Activated CD4-positive, alpha-beta T cell treated with anti-CD3 and anti-CD28 coated beads, Interleukin-2, amount 10 ng/mL, durations not matched to agents 7 days and 5 days (primary cell): Measurements from ENCODE around the gene C3orf49. TPM values are rescaled to one million over a fixed set of nuclear protein-coding genes. Genes with fewer than 3 reads are reported as not detected.

Experiments
- CTCF ChIA-PET: fragments of 350-600 bp; sonication (Branson Sonifier 250); formaldehyde crosslinking; loops from one replicate; lab custom pipeline; 2021; ENCODE audit warnings: antibody characterized with exemption; lab: Charles Lee
- POLR2A ChIA-PET: fragments of 350-600 bp; sonication (Branson Sonifier 250); formaldehyde crosslinking; loops from one replicate; lab custom pipeline; 2021; ENCODE audit warnings: antibody characterized with exemption; lab: Charles Lee
- DNase-seq: peaks from one replicate; pipeline ENCODE4 v3.0.0-alpha.2; 2020
- H3K27ac Mint-ChIP-seq: one replicate; pipeline ENCODE4 v1.8.0; 2021; ENCODE audit warnings: mild to moderate bottlenecking, moderate library complexity, mixed read lengths
- H3K27me3 Mint-ChIP-seq: one replicate; pipeline ENCODE4 v1.8.0; 2021; ENCODE audit warnings: mixed read lengths
- H3K36me3 Mint-ChIP-seq: one replicate; pipeline ENCODE4 v1.8.0; 2021; ENCODE audit warnings: low read depth, mixed read lengths
- H3K4me1 Mint-ChIP-seq: one replicate; pipeline ENCODE4 v1.8.0; 2021; ENCODE audit warnings: mixed read lengths
- H3K4me3 Mint-ChIP-seq: one replicate; pipeline ENCODE4 v1.8.0; 2021; ENCODE audit warnings: mild to moderate bottlenecking, moderate library complexity, mixed read lengths
- H3K9me3 Mint-ChIP-seq: one replicate; pipeline ENCODE4 v1.8.0; 2021; ENCODE audit warnings: mixed read lengths
- total RNA-seq, 2 experiments: library from RNA; stranded (reverse); gene quantifications; one replicate each; pipeline ENCODE4 v1.2.3, GENCODE V29; 2021

The C3orf49 gene
- total RNA-seq, 2 experiments from 2014 or later = not detected

- Mint-ChIP-seq H3K27ac (no peak overlapping the region), H3K36me3 (peaks cover 5% of the 10 kb centered on the region), H3K27me3 (no peaks in the 10 kb centered on the region), H3K4me3 (no peak overlapping the region), H3K9me3 (no peaks in the 10 kb centered on the region), H3K4me1 (peaks cover 58% of the 10 kb centered on the region)
- ChIA-PET CTCF (no interaction called here), POLR2A (no interaction called here)
- DNase-seq = no peak
These were observed 56.4 kb downstream of the C3orf49 start for GRCh38 chr3:63875510-63875909.

GRCh38 chr3:63876260-63876659 is 57.2 kb downstream of the C3orf49 start:
- Mint-ChIP-seq H3K4me1 (peaks cover 58% of the 10 kb centered on the region), H3K27me3 (no peaks in the 10 kb centered on the region), H3K4me3 (no peak overlapping the region), H3K9me3 (no peaks in the 10 kb centered on the region), H3K36me3 (peaks cover 2% of the 10 kb centered on the region), H3K27ac (no peak overlapping the region)
- DNase-seq = no peak
- CTCF ChIA-PET = interaction anchor here (0.7 kb wide), 1 partner anchor 102 kb away, joined by 3 read pairs; no protein-coding TSS in a partner anchor
- POLR2A ChIA-PET = no interaction called here

- H3K27me3 Mint-ChIP-seq = no peaks in the 10 kb centered on the region
- H3K27ac Mint-ChIP-seq = no peak overlapping the region
- no peak overlapping the region for H3K4me3 Mint-ChIP-seq
- no peak for DNase-seq
- ChIA-PET POLR2A (no interaction called here), CTCF (interaction anchor here (1.8 kb wide), 1 partner anchor 9 kb away, joined by 6 read pairs; no protein-coding TSS in a partner anchor)
- peaks cover 53% of the 10 kb centered on the region for H3K4me1 Mint-ChIP-seq
- H3K36me3 Mint-ChIP-seq = peaks cover 2% of the 10 kb centered on the region
- no peaks in the 10 kb centered on the region for H3K9me3 Mint-ChIP-seq
These were observed 58.8 kb downstream of the C3orf49 start for GRCh38 chr3:63877737-63878393.

GRCh38 chr3:63878394-63879060 is 59.4 kb downstream of the C3orf49 start:
- Mint-ChIP-seq H3K27me3 (no peaks in the 10 kb centered on the region), H3K36me3 (peaks cover 2% of the 10 kb centered on the region), H3K4me3 (no peak overlapping the region), H3K9me3 (no peaks in the 10 kb centered on the region), H3K27ac (no peak overlapping the region), H3K4me1 (peaks cover 53% of the 10 kb centered on the region)
- no peak for DNase-seq
- POLR2A ChIA-PET = no interaction called here
- CTCF ChIA-PET = interaction anchor here (1.8 kb wide), 1 partner anchor 10 kb away, joined by 6 read pairs; no protein-coding TSS in a partner anchor

GRCh38 chr3:63880653-63881052 is 61.6 kb downstream of the C3orf49 start:
- POLR2A ChIA-PET = no interaction called here
- H3K27ac Mint-ChIP-seq = no peak overlapping the region
- peaks cover 5% of the 10 kb centered on the region for H3K36me3 Mint-ChIP-seq
- H3K4me1 Mint-ChIP-seq = peaks cover 41% of the 10 kb centered on the region
- no peak overlapping the region for H3K4me3 Mint-ChIP-seq
- CTCF ChIA-PET = no interaction called here
- DNase-seq = no peak
- H3K9me3 Mint-ChIP-seq = no peaks in the 10 kb centered on the region
- H3K27me3 Mint-ChIP-seq = no peaks in the 10 kb centered on the region

GRCh38 chr3:63886858-63887257 is 67.8 kb downstream of the C3orf49 start:
- peaks cover 12% of the 10 kb centered on the region for H3K36me3 Mint-ChIP-seq
- ChIA-PET POLR2A (no interaction called here), CTCF (no interaction called here)
- H3K9me3 Mint-ChIP-seq = no peaks in the 10 kb centered on the region
- no peaks in the 10 kb centered on the region for H3K27me3 Mint-ChIP-seq
- peaks cover 15% of the 10 kb centered on the region for H3K4me1 Mint-ChIP-seq
- H3K27ac Mint-ChIP-seq = no peak overlapping the region
- no peak overlapping the region for H3K4me3 Mint-ChIP-seq
- DNase-seq = no peak

- Mint-ChIP-seq H3K36me3 (peaks cover 23% of the 10 kb centered on the region), H3K9me3 (no peaks in the 10 kb centered on the region), H3K27ac (no peak overlapping the region), H3K4me3 (no peak overlapping the region), H3K27me3 (no peaks in the 10 kb centered on the region), H3K4me1 (peaks cover 24% of the 10 kb centered on the region)
- CTCF ChIA-PET = no interaction called here
- DNase-seq = no peak
- POLR2A ChIA-PET = no interaction called here
These were observed 72.4 kb downstream of the C3orf49 start for GRCh38 chr3:63891518-63891917.

- no peaks in the 10 kb centered on the region for H3K27me3 Mint-ChIP-seq
- no peak overlapping the region for H3K27ac Mint-ChIP-seq
- DNase-seq = no peak
- POLR2A ChIA-PET = no interaction called here
- H3K36me3 Mint-ChIP-seq = peaks cover 23% of the 10 kb centered on the region
- H3K4me3 Mint-ChIP-seq = no peak overlapping the region
- peaks cover 22% of the 10 kb centered on the region for H3K4me1 Mint-ChIP-seq
- no peaks in the 10 kb centered on the region for H3K9me3 Mint-ChIP-seq
- CTCF ChIA-PET = interaction anchor here (0.6 kb wide), 1 partner anchor 60 kb away, joined by 4 read pairs; no protein-coding TSS in a partner anchor
These were observed 73.8 kb downstream of the C3orf49 start for GRCh38 chr3:63892773-63893352.

- ChIA-PET POLR2A (no interaction called here), CTCF (interaction anchor here (0.6 to 1.5 kb wide), 3 partner anchors 23 to 1571 kb away, joined by 3 to 5 read pairs (median 4); no protein-coding TSS in a partner anchor)
- Mint-ChIP-seq H3K27ac (no peak overlapping the region), H3K36me3 (peaks cover 41% of the 10 kb centered on the region), H3K4me1 (peaks cover 32% of the 10 kb centered on the region), H3K4me3 (no peak overlapping the region), H3K27me3 (no peaks in the 10 kb centered on the region), H3K9me3 (no peaks in the 10 kb centered on the region)
- DNase-seq = no peak
These were observed 76.5 kb downstream of the C3orf49 start for GRCh38 chr3:63895422-63896189.

- no peak overlapping the region for H3K27ac Mint-ChIP-seq
- peaks cover 43% of the 10 kb centered on the region for H3K36me3 Mint-ChIP-seq
- H3K4me1 Mint-ChIP-seq = peaks cover 33% of the 10 kb centered on the region
These were observed 77.4 kb downstream of the C3orf49 start for GRCh38 chr3:63896332-63897030.

More at GRCh38 chr3:63896332-63897030, 77.4 kb downstream of the C3orf49 start:
- no peak for DNase-seq
- Mint-ChIP-seq H3K27me3 (no peaks in the 10 kb centered on the region), H3K9me3 (no peaks in the 10 kb centered on the region), H3K4me3 (no peak overlapping the region)
- POLR2A ChIA-PET = no interaction called here
- CTCF ChIA-PET = no interaction called here
